HG03066 (cell line): ENCODE results near the gene RAB39B.
"Not testable (repeated sequence)": the region's sequence is repeated elsewhere in the genome, so short reads cannot be mapped to it uniquely, and the experiment has no call there.

Source experiments
- ATAC-seq: cut with Tn5 transposase; IDR thresholded peaks from one replicate; pipeline ENCODE4 v1.9.1; 2021; ENCODE audit warnings: low read depth; ENCODE audit not compliant: unreplicated experiment

RAB39B gene, protein sequence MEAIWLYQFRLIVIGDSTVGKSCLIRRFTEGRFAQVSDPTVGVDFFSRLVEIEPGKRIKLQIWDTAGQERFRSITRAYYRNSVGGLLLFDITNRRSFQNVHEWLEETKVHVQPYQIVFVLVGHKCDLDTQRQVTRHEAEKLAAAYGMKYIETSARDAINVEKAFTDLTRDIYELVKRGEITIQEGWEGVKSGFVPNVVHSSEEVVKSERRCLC

DNA sequence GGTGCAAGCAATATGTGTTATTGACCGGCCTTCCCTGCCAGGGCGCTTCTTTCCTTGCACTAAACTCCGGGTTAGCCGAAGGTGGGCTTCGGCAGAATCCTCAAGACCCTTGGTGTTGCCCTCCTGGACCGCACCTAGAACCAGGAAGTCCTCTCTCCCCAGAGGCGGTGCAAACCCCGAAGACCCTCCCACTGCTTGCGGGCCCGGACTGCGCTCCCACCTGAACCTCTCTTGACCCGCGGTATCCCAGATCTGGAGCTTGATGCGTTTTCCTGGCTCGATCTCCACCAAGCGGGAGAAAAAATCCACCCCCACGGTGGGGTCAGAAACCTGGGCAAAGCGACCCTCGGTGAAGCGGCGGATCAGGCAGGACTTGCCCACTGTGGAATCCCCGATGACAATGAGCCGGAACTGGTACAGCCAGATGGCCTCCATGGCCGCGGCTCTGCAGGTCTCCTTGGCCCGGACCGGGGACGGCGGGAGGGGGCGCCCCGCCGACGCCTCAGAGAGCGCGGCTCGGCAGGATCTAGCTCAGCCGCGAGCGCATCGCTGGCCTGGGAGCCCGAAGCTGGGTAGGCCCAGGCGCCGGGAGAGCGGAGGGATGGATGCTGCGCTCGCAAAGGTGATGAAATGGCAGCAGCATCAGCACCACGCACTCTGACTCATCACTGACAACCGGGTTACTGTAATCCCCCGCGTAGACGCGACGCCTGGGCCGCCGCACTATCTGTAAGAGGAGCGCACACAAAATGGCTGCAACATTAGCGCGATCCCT lies at the start of gene RAB39B:
Gene RAB39B (minus strand): TSS at position 638 of the 775 bp plus-strand sequence. CDS start 203 bp downstream, at position 435.
- peak; percentile 87 for ATAC-seq

DNA sequence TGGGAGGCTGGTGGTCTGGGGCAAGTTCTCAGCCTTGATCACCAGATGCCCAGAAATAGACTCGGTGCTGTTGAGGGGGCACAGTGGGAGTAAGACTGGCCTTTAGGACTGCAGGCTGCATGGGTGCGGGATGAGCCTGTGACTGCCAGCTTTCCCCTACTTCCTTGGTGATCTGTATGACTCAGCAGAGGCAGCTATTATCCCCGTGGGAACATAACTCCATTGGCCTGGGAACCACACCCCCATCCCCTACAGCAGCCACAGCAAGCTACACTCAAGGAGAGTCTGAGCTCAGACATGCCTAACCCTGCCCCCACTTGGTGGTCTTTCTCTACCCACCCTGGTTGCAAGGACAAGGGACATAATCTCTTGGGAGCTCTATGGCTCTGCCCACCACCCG lies 49.5 kb upstream of the RAB39B start:
- no peak for ATAC-seq

DNA sequence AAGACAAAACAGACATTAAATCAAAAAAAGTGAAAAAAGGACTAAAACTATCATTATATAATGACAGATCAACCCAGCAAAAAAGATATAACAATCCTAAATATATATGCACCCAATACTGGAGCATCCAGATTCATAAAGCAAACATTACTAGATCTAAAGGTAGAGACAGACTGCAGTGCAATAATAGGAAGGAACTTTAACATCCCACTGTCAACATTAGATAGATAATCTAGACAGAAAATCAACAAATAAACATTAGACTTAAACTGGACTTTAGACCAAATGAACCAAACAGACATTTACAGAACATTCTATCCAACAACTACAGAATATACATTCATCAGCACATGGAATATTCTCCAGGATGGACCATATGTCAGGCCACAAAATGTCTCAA lies 29.5 kb upstream of the RAB39B start:
- no peak for ATAC-seq

DNA sequence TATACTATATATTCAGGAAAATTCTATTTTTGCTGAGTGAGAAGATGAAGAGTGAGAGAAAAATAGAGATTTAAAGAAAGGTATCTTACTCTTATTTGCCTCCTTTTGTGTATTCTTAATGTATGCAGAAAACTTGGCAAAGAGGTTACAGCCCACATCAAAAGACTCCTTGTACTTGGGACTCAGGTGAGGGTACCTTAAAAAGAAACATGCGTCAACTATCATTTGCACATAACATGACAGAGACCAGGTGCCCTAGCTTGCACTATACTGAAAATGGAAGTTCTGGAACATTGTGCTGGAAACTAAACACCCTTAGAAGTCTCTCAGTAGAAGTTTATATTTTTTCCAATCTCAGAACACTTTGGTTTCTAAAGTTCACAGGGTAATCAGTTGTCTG lies 15.6 kb upstream of the RAB39B start:
- ATAC-seq, result no peak

DNA sequence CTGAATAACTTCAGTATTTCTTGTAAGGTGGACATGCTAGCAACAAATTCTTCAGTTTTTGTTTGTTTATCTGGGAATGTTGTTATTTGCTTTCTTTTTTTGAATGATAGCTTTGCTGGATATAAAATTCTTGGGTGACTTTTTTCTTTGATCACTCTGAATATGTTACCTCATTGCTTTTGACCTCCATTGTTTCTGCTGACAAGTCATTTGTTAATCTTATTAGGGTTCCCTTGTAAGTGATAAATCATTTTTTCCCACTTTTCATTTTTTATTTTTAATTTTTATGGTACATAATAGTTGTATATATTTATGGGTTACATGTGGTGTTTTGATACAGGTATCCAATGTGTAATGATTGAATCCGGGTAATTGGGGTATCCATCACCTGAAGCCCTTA lies 6.7 kb upstream of the RAB39B start:
- no peak for ATAC-seq

DNA sequence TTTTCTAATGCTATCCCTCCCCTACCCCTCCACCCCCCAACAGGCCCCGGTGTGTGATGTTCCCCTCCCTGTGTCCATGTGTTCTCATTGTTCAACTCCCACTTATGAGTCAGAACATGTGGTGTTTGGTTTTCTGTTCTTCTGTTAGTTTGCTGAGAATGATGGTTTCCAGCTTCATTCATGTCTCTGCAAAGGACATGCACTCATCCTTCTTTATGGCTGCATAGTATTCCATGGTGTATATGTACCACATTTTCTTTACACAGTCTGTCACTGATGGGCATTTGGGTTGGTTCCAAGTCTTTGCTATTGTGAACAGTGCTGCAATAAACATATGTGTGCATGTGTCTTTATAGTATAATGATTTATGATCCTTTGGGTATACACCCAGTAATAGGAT lies 3.7 kb upstream of the RAB39B start:
- ATAC-seq, result not testable (repeated sequence)

DNA sequence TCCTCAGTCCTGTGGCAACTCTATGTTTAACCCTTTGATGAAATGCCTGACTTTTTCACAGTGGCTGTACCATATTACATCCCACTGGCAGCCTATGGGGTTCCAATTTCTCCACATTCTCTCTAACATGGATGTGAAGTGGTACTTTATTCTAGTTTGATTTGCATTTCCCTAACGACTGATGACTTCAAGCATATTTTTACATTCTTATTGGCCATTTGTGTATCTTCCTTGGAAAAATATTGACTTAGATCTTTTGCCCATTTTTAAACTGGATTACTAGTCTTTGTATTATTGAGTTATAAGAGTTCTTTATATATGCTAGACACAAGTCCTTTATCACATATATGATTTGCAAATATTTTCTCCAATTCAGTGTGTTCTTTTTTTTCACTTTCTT lies 2.1 kb upstream of the RAB39B start:
- ATAC-seq, result no peak

DNA sequence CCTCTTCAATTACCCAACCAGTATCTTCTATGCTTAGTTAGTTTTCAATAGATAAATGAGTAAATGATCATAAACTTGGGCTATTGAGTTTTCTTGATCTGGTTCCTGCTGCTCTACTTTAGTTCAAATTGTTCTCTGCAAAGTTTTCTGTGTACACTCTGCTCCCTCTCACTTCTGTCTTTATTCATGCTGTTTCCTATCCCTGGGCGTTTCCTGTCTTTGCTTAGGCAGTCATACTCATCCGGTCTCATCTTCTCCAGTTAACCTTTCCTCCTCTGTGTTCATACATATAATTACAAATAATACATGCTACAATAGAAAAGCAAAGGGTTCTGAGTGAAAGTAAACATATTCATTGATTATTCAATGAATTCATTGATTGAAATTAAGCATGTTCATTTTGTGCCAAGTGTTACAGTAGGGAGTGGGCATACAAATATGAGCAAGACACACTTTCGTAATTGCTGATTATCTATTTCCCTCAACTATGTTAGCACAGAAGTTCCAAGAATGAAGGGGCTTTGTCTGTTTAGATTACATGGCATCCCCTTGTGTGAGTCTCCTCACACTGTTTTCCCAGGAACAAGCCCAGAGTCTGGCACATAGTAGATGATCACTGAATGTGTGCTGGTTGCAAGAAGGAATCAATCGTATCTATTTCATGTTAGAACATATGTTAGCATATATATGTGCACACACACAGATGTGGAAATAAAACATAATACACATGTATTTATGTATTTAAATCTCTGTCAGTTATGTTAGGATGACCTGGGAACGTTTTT lies 1.1 kb downstream of the RAB39B start:
- no peak for ATAC-seq

DNA sequence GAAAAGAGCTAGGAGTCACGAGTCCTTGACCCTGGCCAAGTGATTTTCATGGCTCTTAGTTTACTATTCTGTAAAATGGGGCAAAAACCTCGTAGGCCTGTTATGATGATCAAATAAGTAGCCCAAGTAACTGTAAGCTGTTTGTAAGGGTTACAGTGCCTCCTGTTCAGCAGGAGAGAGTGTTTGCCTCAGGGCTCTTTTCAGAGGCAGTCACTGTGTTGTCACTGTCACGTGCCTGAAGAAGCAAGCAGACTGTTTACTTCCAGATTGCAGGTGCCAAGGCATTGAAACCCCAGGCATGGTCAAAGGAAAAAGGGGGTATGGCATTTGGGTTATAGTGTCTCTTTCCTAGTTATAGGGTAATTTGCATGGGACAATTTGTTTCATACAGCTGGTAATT lies 4.5 kb downstream of the RAB39B start:
- ATAC-seq, result no peak

DNA sequence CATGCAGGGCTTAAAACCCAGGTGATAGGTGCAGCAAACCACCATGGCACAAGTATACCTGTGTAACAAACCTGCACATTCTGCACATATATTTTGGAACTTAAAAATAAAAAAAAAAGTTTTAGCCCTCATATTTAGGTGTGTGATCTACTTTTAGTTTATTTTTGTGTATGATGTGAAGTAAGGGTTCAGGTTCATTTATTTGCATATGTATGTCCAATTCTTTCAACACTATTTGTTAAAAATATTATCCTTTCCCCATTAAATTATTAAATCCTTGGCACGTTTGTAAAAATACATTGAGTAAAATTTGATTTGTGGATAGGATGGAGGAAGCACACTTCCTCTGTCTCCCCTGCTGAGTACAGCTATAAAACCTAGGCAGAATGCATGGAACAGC lies 12.9 kb downstream of the RAB39B start:
- no peak for ATAC-seq

DNA sequence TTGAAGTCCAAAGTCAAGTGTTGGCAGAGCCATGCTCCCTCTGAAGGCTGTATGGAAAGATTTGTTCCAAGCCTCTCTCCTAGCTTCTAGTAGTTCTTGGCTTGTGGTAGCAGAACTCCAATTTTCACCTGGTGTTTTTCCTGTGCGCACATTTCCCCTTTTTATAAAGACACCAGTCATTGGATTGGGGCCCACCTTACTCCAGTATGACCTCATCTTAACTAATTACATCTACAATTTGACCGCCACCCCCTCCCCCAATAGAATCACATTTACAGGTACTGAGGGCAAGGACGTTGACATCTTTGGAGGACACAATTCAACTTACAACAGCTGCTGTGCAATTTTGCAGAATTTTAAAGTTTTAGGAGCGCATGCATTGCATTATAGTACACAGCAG lies 16.8 kb downstream of the RAB39B start:
- no peak for ATAC-seq

DNA sequence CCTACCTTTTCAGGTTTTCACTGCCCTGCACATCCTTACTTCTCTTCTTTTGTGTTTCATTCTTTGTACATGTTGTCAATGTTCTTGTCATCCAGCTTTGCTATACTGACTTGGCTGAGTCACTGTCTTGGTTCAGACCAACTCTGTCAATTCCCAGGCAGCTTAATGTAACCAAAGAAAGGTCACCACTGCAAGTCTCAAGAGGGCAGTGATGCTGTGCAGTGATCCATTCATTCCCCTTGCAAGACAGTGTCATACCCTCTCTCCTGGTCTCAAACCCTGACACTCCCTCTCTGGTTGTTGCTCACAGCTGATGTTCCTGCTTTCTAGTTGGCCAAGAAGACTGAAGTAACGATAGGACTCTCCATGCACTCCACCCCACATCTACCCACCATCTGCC lies 17.5 kb downstream of the RAB39B start:
- no peak for ATAC-seq

DNA sequence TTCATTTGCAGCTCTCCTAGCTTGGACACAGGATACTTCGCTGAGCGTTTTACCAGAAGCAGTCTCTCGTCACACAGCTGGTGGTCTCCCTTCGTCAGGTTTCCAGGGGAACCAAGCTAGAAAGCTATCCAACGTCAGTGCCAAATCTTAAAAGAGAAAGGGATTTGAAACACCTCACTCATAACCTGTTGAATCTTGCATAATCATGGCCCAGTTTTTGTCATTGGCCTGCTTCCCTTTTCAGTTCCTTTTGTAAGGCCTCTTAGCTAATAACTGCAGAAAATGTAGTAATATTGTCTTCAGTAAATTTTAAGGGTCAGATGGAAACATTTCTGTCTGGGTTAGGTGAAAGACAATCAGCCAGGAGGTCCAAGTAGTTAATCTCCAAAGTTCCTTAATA lies 22.0 kb downstream of the RAB39B start:
- no peak for ATAC-seq

DNA sequence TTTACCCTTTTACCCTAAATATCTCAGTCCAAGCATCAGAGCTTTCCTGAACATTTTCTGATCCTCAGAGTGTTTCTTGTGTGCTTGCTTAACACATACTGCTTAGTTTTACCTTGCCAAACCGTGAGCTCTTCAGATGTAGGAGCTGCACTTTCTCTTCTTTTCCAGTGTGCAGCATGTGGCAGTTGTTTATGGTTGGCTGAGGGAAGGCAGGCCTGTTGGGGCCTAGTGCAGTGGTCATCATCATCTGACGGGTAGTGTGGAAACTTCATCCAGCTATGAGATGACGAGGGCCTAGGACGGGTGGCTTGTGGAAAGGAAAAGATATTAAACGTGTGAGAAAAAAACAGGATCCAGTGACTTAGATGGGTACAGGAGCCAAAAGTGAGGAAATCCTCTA lies 26.6 kb downstream of the RAB39B start:
- no peak for ATAC-seq

DNA sequence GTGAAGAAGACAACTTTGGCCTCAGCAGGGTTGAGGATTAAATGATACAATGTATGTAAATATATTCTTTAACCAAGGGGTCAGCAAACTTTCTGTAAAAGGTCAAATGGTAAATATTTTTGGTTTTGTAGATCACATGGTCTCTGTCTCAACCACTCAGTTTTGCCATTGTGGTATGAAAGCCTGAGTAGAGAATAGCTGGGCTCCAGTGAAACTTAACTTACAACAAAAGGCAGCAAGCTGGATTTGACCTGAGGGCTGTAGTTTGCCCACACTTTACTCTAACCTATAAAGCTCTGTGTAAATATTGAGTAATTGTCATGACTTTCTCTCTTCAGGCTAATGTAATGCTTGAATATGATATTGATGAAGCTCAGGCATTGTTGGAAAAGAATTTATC lies 28.4 kb downstream of the RAB39B start:
- no peak for ATAC-seq

DNA sequence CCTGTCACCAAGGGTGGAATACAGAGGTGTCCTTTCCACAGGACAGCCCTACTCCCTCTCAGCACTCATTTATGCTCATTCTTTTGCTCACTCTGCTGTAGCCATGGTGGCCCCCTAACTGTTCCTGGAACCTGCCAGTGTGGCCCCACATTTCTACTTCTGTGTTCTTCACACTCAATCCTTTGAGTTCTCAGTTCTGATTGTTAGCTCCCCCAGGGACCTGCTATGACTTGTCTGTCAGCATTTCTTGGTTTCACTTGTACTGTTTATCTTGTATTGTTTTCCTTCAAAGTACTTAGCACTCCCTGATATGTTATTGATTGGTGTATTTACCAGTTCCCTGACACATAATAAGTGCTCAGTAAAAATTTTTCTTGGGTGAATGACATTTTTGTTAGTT lies 33.1 kb downstream of the RAB39B start:
- peak; percentile 86 for ATAC-seq

DNA sequence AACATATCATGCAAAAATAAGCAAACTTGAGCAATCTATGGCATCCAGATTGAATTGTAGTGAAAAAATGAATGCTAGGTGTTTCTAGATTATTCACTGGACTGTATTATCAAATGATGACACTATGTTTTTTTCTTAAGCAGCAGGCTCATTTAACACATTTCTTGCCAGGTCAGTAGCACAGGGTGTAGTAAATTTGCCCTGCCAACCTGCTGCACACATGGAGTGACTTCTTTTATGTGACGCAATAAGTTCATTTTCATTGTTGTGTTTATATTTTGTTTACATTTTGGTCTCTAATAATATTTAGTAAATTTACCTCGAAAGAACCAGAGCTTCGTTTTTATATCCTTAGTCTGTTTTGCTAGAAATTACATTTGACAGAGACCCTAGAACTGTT lies 38.5 kb downstream of the RAB39B start:
- ATAC-seq, result no peak

DNA sequence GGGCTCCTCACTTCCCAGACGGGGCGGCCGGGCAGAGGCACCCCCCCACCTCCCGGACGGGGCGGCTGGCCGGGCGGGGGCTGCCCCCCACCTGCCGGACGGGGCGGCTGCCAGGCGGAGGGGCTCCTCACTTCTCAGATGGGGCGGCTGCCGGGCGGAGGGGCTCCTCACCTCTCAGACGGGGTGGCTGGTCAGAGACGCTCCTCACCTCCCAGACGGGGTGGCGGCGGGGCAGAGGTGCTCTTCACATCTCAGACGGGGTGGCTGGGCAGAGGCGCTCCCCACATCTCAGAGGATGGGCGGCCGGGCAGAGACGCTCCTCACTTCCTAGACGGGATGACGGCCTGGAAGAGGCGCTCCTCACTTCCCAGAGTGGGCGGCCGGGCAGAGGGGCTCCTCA lies 40.5 kb downstream of the RAB39B start:
- not testable (repeated sequence) for ATAC-seq

DNA sequence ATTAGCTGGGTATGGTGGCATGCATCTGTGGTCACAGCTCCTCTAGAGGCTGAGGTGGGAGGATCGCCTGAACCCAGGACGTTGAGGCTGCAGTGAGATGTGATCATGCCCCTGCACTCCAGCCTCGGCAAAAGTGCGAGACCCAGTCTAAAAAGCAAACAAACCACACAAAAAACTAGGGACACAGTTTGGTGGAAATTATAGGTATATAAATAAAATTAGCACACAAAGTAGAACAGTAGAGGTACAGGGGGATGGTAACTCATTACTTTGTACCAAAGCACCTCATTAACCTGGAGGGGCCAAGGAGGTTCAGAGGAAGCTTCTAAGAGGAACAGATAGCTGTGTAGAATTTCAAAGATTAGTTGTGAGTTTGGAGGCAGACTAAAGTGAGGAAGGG lies 42.9 kb downstream of the RAB39B start:
- no peak for ATAC-seq

DNA sequence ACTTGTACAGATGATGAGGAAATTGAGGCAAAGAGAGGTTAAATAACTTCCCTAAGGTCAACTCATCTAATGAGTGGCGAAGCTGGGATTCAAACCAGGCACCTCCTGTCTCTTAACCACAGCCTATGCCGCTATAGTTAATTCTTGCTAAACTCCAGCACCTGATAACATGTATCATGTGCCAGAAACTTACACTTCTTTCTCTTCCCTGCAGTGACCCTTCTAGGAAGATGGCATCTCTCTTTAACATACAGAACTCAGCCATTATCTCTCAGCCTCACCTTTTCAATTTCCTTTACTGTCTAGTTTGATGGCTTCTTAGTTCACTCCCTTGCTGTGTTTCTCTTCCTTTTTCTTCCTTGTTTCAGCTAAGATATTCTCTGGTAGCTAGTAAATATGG lies 45.5 kb downstream of the RAB39B start:
- no peak for ATAC-seq

DNA sequence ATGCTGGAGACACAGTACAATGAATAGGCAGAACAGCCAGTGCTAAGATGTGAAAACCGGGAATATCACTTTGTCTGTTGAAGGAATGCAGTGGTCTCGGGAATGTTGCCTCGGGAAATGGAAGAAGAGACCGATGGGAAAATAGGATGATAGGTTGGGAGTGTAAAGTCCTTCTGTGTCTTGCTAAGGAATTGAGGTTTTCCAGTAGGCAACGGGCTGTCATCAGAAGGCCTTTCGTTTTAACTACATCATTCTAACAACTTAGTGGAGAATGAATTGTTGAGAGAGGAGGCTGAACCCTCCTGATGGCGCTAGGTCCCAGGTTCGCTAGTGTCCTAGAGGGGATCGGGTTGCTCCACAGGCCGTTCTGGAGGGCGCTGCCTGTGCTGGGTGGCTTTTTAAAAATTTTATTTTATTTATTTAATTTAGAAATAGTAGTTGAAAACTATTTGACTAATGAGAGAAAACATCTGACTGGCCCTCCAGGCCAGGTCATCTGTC lies 47.3 kb downstream of the RAB39B start:
- ATAC-seq, result no peak
